Adipose tissue (tissue), 3 donors: ENCODE measurements around the gene RPTOR. TPM values are rescaled to one million over a fixed set of nuclear protein-coding genes. Genes with fewer than 3 reads are reported as not detected.

Source experiments
- H3K27ac ChIP-seq: one replicate; pipeline ENCODE4 v1.5.1; 2013; ENCODE audit warnings: low read depth, low read length
- WGBS, 3 donors: extraction: QIAGEN DNeasy Blood & Tissue Kit; methylation state at CpG; one replicate each; pipeline ENCODE4 v1.1.7; 2013; 5-methylcytosine and 5-hydroxymethylcytosine counted together
- polyA plus RNA-seq, 3 donors: library from polyadenylated mRNA; stranded (reverse); fragments of 200-250 nt; gene quantifications; one replicate each; pipeline ENCODE4 v1.2.3, GENCODE V29; 2013
- donor health status: healthy with polysubstance abuse.
- donor health status: Bipolar disorder and iron deficiency.
- donor health status: healthy.

Gene RPTOR
- polyA plus RNA-seq, 3 donors, result 5.8 to 13.2 (median 7.5) TPM

GRCh38 chr17:80881306-80881705 lies 336.7 kb downstream of the RPTOR start:
- 79 to 92% (median 82%) methylated on average over 13 of the region's 13 CpGs for WGBS, 3 donors
- H3K27ac ChIP-seq, result no peak overlapping the region

DNA sequence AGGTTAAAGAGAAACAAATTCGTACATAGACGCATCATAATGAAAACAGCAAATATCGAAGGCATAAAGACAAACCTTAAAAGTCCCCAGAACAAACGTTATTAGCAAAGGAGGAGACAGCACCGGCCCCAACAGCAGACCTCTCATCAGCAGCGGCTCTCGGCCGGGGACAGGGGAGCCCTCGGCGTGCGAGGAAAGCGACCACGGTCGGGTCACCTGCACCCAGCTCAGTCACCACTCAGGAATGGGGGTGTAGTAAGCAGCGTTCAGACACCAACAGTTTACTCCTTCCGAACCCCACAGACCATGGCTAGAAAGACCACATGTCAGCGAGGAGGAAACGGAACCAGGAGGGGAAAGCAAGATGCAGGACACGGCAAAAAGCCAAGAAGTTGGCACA lies 337.7 kb downstream of the RPTOR start:
- H3K27ac ChIP-seq, result no peak overlapping the region
- WGBS, 3 donors, result 90 to 95% (median 92%) methylated on average over 19 of the region's 19 CpGs

DNA sequence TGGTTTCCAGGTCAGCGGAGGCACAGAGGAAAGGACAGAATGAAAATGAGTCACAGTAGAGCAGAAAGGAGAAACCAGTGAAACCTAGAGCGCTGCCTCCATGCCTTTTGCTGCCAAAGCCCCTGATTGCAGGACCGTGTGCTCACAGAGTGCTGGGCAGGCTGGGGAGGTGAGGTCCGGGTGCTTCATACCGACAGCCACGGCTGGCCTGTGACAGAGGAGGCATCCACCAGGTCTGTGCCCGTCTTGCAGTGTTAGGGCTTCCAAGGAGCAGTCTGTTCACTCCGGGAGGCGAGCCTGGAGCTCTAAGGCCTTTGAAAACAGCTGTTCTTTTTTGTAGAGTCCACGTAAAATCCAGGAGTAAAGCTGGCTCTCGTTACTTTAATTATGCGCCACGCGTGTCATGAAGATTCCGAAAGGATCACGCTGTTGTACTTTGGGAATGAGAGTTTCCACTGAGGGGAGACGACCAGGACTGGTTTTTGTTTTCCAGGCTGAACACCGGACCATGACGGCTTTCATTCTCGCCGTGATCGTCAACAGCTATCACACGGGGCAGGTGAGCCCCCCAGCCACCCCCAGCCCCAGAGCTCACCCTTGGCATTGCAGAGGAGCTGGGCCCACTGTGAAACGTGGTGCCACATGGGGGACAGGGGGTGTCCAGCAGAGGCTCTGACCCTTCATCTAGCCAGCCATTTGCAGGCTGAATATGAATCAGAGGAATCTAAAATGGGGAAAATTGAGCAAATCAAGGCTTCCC lies 338.5 kb downstream of the RPTOR start:
- H3K27ac ChIP-seq, result no peak overlapping the region
- WGBS, 3 donors, result 93 to 96% (median 95%) methylated on average over 24 of the region's 24 CpGs

- WGBS, 3 donors, result 95 to 97% (median 95%) methylated on average over 39 to 42 of the region's 42 CpGs
- H3K27ac ChIP-seq, result no peak overlapping the region
Measured at GRCh38 chr17:80883831-80884735, 339.4 kb downstream of the RPTOR start.

DNA sequence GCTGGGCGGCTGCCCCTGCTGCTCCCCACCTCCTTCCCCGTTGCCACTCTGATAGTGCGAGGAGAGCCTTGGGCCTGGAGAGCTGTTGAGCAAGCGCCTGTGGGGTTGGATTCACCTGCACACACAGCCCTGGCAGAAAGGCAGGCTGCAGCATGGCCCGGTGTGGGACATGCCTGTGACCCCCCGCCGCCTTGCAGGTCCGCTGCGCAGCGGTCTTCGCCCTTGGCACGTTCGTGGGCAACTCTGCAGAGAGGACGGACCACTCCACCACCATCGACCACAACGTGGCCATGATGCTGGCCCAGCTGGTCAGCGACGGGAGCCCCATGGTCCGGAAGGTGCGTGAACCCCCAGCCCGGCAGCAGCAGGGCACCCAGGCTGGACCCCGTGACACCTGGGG lies 340.2 kb downstream of the RPTOR start:
- no peak overlapping the region for H3K27ac ChIP-seq
- WGBS, 3 donors, result 96 to 98% (median 97%) methylated on average over 22 of the region's 22 CpGs

GRCh38 chr17:80885947-80886582 lies 341.4 kb downstream of the RPTOR start:
- 87 to 91% (median 89%) methylated on average over 22 of the region's 22 CpGs for WGBS, 3 donors
- no peak overlapping the region for H3K27ac ChIP-seq

- WGBS, 3 donors, result 93 to 95% (median 94%) methylated on average over 38 to 42 of the region's 42 CpGs
- H3K27ac ChIP-seq, result no peak overlapping the region
Measured at GRCh38 chr17:80886641-80887573, 342.3 kb downstream of the RPTOR start.

GRCh38 chr17:80887639-80888175 lies 343.1 kb downstream of the RPTOR start:
- H3K27ac ChIP-seq, result no peak overlapping the region
- 82 to 97% (median 93%) methylated on average over 10 of the region's 10 CpGs for WGBS, 3 donors

DNA sequence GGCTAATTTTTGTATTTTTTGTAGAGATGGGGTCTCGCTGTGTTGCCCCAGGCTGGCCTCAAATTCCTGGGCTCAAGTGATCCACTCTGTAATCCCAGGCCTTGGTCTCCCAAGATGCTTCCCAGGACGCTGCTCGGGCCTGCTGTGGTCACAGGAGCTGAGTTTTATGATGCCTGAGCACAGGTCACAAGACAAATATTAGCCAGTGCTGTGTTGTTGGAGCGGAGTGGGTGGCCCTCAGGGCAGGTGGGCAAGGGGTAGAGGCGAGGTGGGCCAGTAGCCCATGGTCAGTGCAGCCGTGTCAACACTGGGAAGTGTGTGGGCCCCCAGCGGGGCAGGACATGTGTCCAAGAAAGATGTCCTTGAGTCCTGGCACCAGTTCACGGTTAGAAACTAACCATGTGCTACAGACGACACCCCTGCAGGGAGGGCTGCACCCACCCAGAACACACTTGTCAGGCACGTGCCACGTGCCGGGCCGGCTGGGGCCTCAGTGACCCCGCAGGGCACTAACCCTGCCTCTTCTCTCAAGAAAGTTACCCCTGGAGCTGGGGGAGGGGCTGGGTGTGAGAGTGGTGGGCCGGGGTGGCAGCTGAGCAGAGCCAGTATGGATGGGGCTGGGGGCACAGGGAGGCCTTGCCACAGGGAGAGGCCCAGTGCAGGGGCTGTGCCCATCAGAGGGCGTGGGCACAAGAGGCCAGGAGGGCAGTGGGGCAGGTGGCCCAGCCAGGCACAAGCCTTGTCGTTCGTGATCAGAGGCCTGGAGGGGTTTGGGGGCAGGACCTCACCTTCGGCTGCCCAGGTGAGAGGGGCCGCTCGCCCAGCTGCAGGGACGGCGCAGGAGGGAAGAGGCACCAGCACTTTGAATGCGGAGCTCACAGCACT lies 343.9 kb downstream of the RPTOR start:
- WGBS, 3 donors, result 93 to 96% (median 95%) methylated on average over 24 of the region's 24 CpGs
- H3K27ac ChIP-seq, result no peak overlapping the region

DNA sequence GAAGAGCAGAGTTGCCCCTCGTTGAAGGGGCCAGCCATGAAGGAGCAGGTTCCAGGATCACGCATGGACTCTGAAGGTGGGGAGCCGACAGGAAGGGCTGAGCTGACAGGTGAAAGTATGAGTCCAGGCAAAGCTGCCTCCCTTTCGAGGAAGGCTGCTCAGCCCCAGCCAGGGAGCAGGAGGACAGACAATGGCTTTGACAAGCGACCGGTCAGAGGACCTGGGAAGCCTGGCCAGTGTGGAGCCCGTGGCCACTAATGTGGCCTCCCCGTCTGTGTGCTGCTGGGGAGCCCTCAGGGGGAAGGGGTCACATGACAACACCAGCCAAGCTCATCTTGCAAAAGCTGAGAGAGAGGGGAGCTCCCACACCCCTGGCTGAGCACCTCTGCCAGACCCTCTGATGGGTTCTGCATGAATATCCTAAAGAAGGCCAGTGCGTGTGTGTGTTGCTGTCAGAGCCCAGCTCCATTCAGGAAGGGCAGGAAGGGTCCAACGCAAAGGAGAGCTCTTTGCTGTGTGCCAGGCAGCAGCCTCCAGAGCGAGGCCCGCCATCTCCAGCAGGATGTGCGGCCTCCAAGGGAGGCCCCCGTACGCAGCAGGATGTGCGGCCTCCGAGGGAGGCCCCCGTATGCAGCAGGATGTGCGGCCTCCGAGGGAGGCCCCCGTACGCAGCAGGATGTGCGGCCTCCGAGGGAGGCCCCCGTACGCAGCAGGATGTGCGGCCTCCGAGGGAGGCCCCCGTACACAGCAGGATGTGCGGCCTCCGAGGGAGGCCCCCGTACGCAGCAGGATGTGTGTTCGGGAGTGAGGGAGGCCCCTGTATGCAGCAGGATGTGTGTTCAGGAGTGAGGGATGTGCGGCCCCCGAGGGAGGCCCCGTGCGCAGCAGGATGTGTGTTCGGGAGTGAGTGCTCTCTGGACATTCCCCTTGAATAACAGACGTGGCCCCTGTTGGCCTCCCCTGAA lies 344.9 kb downstream of the RPTOR start:
- WGBS, 3 donors, result 71 to 93% (median 85%) methylated on average over 30 to 40 of the region's 40 CpGs
- no peak overlapping the region for H3K27ac ChIP-seq

GRCh38 chr17:80890196-80890920 lies 345.7 kb downstream of the RPTOR start:
- no peak overlapping the region for H3K27ac ChIP-seq
- WGBS, 3 donors, result 78 to 96% (median 83%) methylated on average over 31 of the region's 31 CpGs

GRCh38 chr17:80890921-80891396 lies 346.3 kb downstream of the RPTOR start:
- 66 to 79% (median 73%) methylated on average over 18 of the region's 18 CpGs for WGBS, 3 donors
- no peak overlapping the region for H3K27ac ChIP-seq

- 49 to 84% (median 51%) methylated on average over 23 of the region's 23 CpGs for WGBS, 3 donors
- H3K27ac ChIP-seq, result no peak overlapping the region
Measured at GRCh38 chr17:80891397-80892018, 346.9 kb downstream of the RPTOR start.

- H3K27ac ChIP-seq, result no peak overlapping the region
- WGBS, 3 donors, result 47 to 85% (median 51%) methylated on average over 32 to 35 of the region's 35 CpGs
Measured at GRCh38 chr17:80892019-80892855, 347.6 kb downstream of the RPTOR start.
